Endometrium (tissue), 2 donors: ENCODE measurements around the gene TELO2.
A peak's percentile ranks its signal among the peaks of the same experiment; 100 is the strongest.
"Not testable (repeated sequence)": the region's sequence is repeated elsewhere in the genome, so short reads cannot be mapped to it uniquely, and the experiment has no call there.

Source experiments
- FAIRE-seq: peaks from 2 replicates; lab custom pipeline; 2012; peaks lifted over from hg19 to GRCh38; lab: Jason Lieb, UNC
- donor health status: control.
- donor health status: control.

Gene TELO2

GRCh38 chr16:1457489-1458245 lies 35.5 kb upstream of the TELO2 start:
- FAIRE-seq, result no peak

- FAIRE-seq, result no peak
These were observed 34.7 kb upstream of the TELO2 start for GRCh38 chr16:1458336-1458976.

- no peak for FAIRE-seq
These were observed 34.2 kb upstream of the TELO2 start for GRCh38 chr16:1458977-1459341.

GRCh38 chr16:1459967-1460366 lies 33.2 kb upstream of the TELO2 start:
- FAIRE-seq, result no peak

DNA sequence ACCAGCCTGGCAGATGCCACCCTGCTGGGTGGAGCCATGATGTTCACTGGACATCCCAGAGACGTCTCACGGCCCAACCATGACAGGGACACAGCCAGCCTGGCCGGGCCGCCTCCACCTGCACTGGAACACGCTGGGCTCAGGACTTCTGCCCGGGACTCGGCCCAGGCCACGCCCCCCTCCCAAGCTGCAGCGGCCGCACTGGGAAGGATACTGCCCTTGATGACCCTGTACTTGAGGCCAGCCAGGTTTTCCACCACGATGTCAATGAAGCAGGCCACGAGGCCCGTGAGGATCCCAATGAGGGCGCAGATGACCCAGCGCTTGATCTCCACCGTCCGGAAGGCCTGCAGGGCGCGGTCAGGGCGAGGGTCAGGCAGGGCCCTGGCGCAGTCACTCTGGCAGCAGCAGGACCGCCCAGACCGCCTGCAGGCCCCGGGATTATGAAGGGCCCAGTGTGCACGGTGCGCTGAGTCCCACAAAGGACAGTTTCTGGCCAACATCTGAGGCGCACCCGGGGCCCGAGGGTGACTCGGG lies 32.5 kb upstream of the TELO2 start:
- no peak for FAIRE-seq

- FAIRE-seq, result peak; percentile 53
These were observed 32.0 kb upstream of the TELO2 start for GRCh38 chr16:1461146-1461545.

- no peak for FAIRE-seq
These were observed 28.8 kb upstream of the TELO2 start for GRCh38 chr16:1464196-1464893.

DNA sequence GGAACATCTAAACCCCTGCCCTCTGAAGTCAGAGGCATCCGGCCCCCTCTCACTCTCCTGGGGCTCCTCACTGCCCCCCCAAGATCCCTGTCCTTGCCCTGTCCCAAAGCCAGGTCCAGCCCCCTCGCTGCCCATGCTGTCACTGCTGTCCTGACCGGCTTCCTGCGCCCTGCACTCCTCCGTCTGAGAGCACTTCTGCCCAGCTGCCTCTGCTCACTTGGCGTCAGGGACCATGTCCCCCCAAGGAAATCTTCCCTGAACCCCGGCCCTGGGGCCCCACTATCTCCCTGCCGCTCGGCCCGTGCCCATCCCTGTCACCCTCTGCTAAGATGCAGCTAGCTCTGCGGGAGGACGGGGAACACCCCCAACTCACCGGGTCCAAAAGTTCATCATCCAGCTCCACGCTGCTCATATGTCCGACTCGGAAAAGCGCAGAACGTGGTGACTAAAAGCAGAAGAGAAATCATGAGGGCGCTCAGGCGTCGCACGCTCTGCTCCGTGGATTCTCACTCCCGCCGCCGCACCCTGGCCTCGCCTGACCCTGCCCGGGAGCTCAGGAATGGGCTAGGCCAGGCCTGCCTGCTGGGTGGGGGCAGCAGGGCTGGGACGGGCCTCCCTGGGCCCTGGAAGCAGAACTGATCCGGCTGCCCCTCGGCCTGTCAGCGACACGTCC lies 28.1 kb upstream of the TELO2 start:
- FAIRE-seq, result no peak

GRCh38 chr16:1465567-1465915 lies 27.6 kb upstream of the TELO2 start:
- FAIRE-seq, result no peak

DNA sequence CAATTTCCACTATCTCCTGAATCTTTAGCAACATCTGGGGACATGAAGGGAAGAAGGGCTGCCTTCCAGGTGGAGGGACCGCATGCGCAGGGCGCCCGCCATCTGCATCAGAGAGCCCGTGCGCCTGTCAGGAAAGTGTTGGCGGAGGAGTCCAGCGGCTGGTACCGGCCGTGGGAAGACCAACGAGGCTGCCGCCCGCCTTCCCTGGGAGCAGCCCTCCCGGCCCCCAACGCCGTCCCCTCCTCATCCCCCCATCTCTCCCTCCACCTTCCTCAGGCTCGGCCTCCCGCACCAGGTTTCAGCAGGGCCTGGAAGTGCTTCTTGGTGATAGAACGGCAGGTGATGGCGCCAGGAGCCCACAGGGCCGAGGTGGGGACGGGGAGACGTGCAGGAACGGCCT lies 27.1 kb upstream of the TELO2 start:
- no peak for FAIRE-seq

GRCh38 chr16:1466968-1467521 lies 26.1 kb upstream of the TELO2 start:
- FAIRE-seq, result no peak

- no peak for FAIRE-seq
These were observed 24.7 kb upstream of the TELO2 start for GRCh38 chr16:1468426-1468810.

- not testable (repeated sequence) for FAIRE-seq
These were observed 24.0 kb upstream of the TELO2 start for GRCh38 chr16:1469141-1469540.

DNA sequence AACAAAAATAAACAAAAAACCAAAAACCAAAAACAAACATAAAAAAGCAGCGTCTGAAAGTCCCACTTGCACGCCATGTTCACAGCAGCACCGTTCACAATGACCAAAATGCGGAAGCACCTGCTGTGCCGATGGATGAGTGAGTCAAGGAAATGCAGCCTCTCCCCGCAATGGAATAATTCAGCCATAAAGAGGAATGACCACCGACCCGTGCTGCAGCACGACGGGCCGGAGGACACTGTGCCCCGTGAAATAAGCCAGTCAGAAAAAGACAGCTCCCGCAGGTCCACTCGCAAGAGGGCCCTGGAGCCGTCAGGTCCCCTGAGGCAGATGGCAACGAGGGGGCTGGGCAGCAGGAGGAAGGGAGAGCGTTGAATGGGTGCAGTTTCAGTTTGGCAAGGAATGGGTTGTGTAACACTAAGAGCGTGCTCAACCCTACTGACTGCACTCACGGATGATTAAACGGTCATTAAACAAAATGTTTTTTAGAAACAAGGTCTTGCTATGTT lies 23.4 kb upstream of the TELO2 start:
- no peak for FAIRE-seq

- FAIRE-seq, result no peak
These were observed 22.5 kb upstream of the TELO2 start for GRCh38 chr16:1470481-1471251.

- no peak for FAIRE-seq
These were observed 21.5 kb upstream of the TELO2 start for GRCh38 chr16:1471569-1472194.

DNA sequence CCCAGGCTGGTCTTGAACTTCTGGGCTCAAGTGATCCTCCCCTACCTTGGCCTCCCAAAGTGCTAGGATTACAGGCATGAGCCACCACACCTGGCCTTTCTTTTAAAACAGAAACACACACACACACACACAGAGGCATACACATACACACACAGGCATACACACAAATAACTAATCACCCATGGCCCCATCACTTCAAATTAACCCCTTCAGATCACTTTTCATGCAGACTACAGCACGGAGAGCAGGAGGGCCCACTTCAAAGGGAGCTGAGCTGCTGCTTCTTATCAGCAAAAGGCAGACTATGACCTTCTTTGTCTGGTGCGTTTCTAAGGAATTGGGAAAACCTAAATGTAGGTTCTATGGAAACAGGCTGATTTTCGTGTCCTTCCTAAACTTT lies 20.2 kb upstream of the TELO2 start:
- FAIRE-seq, result no peak

DNA sequence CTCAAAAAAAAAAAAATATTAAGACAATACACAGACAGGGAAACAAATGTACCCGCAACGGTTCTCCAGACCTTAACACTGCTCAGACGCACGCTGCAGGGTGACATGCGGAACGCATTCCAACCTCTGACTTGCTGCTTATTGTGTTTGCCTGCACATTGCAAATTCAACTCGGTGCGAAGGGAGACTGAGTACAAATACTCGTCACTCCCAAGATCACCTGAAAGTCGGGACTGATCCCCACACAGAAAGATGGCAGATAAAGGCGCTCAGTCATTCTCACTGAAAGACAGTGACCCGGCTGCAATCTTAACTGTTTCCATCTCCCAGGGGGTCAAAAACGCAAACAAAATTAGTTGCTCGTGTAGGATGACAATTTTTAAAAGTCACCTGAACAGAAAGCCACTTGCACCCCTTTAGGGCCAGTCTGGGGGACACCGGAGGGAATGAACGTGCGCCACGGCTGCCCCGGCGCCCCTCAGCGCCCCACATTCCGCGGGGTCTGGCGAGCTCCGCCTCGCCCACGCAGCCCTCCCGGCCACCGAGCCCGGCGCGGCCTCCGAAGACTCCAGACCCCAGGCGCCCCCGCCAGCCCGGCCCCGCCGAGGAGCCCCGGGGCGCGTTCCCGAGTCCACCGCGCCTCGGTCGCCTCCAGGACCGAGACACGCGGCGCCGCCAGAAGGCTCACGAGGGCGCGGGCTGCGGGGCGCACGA lies 18.9 kb upstream of the TELO2 start:
- FAIRE-seq, result no peak

- no peak for FAIRE-seq
These were observed 18.2 kb upstream of the TELO2 start, which contains the start of gene CLCN7 for GRCh38 chr16:1474796-1475551. Gene CLCN7 (minus strand): TSS chr16:1475028. CDS start chr16:1474974, 54 bp downstream.
